OCI-LY1 (cell line): ENCODE data around the gene GSE1.

Experiments used
- H2AFZ ChIP-seq: fragments of 200-600 bp; sonication (generic), shearing (Covaris generic); 2 replicates; pipeline ENCODE4 v1.6.0; 2014; ENCODE audit warnings: antibody characterized with exemption, mild to moderate bottlenecking, low read length
- H3F3A ChIP-seq: fragments of 200-600 bp; sonication (generic), shearing (Covaris generic); 2 replicates; pipeline ENCODE4 v1.6.0; 2014; ENCODE audit warnings: mild to moderate bottlenecking, antibody characterized with exemption, low read length, moderate library complexity; ENCODE audit not compliant: insufficient read depth
- H3K27ac ChIP-seq: fragments of 200-600 bp; sonication (generic); 2 replicates; pipeline ENCODE4 v1.5.1; 2014; ENCODE audit warnings: low read length, mixed run types, mild to moderate bottlenecking, low read depth; ENCODE audit not compliant: poor library complexity, severe bottlenecking
- H3K27me3 ChIP-seq: fragments of 200-600 bp; sonication (generic); 2 replicates; pipeline ENCODE4 v1.6.0; 2014; ENCODE audit warnings: antibody characterized with exemption, mild to moderate bottlenecking, low read length, moderate library complexity; ENCODE audit not compliant: insufficient read depth
- H3K36me3 ChIP-seq: fragments of 200-600 bp; sonication (generic); 2 replicates; pipeline ENCODE4 v1.6.1; 2014; ENCODE audit warnings: mild to moderate bottlenecking, antibody characterized with exemption, low read length, moderate library complexity, mixed read lengths; ENCODE audit not compliant: insufficient read depth
- H3K4me1 ChIP-seq: fragments of 200-600 bp; sonication (generic); 2 replicates; pipeline ENCODE4 v1.5.1; 2014; ENCODE audit warnings: mild to moderate bottlenecking, low read length, moderate library complexity; ENCODE audit not compliant: insufficient read depth, severe bottlenecking
- H3K4me2 ChIP-seq: fragments of 200-600 bp; sonication (generic), shearing (Covaris generic); 2 replicates; pipeline ENCODE4 v1.6.1; 2014; ENCODE audit warnings: low read length
- H3K4me3 ChIP-seq: fragments of 200-600 bp; sonication (generic); 2 replicates; pipeline ENCODE4 v1.5.1; 2014; ENCODE audit warnings: low read length, low read depth, mild to moderate bottlenecking, mixed read lengths; ENCODE audit not compliant: poor library complexity, severe bottlenecking
- H3K79me2 ChIP-seq: fragments of 200-600 bp; shearing (Covaris generic); 2 replicates; pipeline ENCODE4 v1.6.1; 2016; ENCODE audit warnings: mixed run types, low read length, mixed read lengths; ENCODE audit not compliant: insufficient read depth
- H3K9ac ChIP-seq: fragments of 200-600 bp; sonication (generic), shearing (Covaris generic); 2 replicates; pipeline ENCODE4 v1.6.1; 2014; ENCODE audit warnings: mild to moderate bottlenecking, low read length, mixed read lengths
- H3K9me2 ChIP-seq: fragments of 200-600 bp; sonication (generic), shearing (Covaris generic); 2 replicates; pipeline ENCODE4 v1.6.1; 2014; ENCODE audit warnings: low read depth, mild to moderate bottlenecking, low read length, mixed read lengths
- H3K9me3 ChIP-seq: fragments of 200-600 bp; shearing (Covaris generic); 2 replicates; pipeline ENCODE4 v1.6.1; 2014; ENCODE audit warnings: low read length, mixed read lengths
- H4K20me1 ChIP-seq: fragments of 200-600 bp; sonication (generic), shearing (Covaris generic); 2 replicates; pipeline ENCODE4 v1.6.0; 2016; ENCODE audit warnings: mild to moderate bottlenecking, low read length; ENCODE audit not compliant: insufficient read depth
- EZH2 ChIP-seq: fragments of 200-600 bp; sonication (generic), shearing (Covaris generic); IDR thresholded peaks from 2 replicates; pipeline ENCODE4 v1.8.0; 2017; ENCODE audit warnings: borderline replicate concordance, mixed run types, mild to moderate bottlenecking, antibody characterized with exemption, low read length, moderate library complexity, mixed read lengths
- TF ChIP-seq, protein P1 (sequence below): fragments of 200-600 bp; sonication (generic), shearing (Covaris generic); IDR thresholded peaks from 2 replicates; pipeline ENCODE4 v1.5.1; 2017; ENCODE audit warnings: mild to moderate bottlenecking, antibody characterized with exemption, low read length, moderate library complexity, mixed read lengths

GSE1 gene

DNA sequence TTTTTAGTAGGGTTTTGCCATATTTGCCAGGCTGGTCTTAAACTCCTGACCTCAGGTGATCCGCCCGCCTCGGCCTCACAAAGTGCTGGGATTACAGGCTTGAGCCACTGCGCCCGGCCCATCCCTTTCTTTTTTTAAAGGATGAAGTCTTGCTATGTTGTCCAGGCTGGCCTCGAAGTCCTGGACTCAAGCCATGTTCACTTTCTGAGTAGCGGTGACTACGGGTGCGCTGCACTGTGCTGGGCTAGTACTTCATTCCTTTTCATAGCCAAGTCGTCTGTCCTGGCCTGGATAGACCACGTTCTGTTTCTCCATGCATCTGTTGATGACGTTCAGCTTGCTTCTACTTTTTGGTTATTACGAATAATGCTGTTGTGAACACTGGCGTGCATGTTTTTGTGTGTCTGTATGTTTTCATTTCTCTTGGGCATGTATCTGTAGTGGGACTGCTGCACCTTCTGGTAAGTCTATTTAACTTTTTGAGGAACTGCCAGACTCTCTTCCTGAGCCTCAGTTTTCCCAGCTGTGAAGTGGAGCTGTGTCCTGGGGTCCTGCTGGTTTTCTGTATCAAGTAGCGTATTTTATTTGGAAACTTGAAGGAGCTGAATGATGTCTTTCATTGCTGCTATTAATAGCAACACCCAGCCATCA, 40.0 kb upstream of the GSE1 start:
- H3K4me2 ChIP-seq, result no peak overlapping the region
- H3K27ac ChIP-seq, result no peak overlapping the region
- peaks cover 46% of the 10 kb centered on the region for H3K4me1 ChIP-seq
- peaks cover 5% of the 10 kb centered on the region; the same call in 1 of the 2 replicates for H3F3A ChIP-seq
- no peaks in the 10 kb centered on the region for H3K27me3 ChIP-seq
- H2AFZ ChIP-seq, result no peak overlapping the region
- H3K9me2 ChIP-seq, result no peaks in the 10 kb centered on the region
- no peaks in the 10 kb centered on the region; the same call in 1 of the 2 replicates for H4K20me1 ChIP-seq
- no peak overlapping the region for H3K9ac ChIP-seq
- peaks cover 31% of the 10 kb centered on the region for H3K36me3 ChIP-seq
- no peak overlapping the region for H3K4me3 ChIP-seq
- peaks cover 6% of the 10 kb centered on the region; the same call in 1 of the 2 replicates for H3K79me2 ChIP-seq
- H3K9me3 ChIP-seq, result no peaks in the 10 kb centered on the region
- TF ChIP-seq, protein P1, sequence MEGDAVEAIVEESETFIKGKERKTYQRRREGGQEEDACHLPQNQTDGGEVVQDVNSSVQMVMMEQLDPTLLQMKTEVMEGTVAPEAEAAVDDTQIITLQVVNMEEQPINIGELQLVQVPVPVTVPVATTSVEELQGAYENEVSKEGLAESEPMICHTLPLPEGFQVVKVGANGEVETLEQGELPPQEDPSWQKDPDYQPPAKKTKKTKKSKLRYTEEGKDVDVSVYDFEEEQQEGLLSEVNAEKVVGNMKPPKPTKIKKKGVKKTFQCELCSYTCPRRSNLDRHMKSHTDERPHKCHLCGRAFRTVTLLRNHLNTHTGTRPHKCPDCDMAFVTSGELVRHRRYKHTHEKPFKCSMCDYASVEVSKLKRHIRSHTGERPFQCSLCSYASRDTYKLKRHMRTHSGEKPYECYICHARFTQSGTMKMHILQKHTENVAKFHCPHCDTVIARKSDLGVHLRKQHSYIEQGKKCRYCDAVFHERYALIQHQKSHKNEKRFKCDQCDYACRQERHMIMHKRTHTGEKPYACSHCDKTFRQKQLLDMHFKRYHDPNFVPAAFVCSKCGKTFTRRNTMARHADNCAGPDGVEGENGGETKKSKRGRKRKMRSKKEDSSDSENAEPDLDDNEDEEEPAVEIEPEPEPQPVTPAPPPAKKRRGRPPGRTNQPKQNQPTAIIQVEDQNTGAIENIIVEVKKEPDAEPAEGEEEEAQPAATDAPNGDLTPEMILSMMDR, result no peak
- TF ChIP-seq EZH2, result no peak

DNA sequence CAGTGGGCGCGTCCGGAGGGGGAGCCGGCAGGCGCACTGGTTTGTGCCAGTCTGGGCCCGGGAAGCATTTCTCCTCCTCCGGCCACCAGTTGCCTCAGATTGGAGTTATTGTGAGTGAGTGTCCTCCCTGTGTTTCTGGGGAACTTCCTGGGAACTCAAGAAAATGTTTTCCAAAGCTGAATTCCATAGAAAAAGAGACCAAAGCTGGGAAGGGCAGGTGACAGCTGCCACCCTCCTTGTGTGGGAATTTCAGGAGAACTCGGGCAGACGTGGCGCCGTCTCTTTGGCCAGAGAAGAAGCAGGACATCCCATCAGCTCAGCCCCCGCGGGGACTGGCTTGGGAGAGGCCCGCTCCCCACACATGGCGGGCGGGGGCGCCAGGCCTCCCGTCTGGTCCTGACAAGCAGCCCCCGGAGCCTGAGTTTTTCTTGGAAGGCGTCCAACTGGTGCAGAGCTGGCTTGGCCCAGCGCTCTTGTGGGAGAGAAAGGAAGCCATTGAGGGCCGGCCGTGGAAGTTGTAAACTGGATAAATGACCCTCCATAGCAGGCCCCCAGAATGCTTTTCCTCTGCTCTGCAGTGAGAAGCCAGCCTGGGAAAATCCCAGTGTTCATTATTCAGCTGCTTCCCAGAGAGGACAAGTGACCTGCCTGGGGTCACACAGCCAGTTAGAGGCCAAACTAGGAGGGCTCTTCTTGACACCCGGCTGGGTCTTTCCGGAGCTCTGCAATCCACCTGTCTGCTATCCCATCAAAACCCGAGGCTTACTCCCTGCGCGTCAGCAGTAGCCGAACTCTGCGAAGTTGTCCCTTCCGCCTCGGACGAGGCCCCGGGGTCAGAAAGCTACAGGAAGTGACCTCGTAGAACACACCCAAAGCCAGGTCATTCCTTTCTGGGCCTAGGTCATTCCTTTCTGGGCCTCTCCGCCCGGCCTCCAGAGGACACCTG, 39.2 kb upstream of the GSE1 start:
- Histone ChIP-seq H3K36me3 (peaks cover 30% of the 10 kb centered on the region), H3K79me2 (peaks cover 6% of the 10 kb centered on the region; the same call in 1 of the 2 replicates), H3K27me3 (no peaks in the 10 kb centered on the region; the same call in 1 of the 2 replicates), H4K20me1 (no peaks in the 10 kb centered on the region; the same call in 1 of the 2 replicates), H3K9ac (no peak overlapping the region), H3F3A (peaks cover 5% of the 10 kb centered on the region; the same call in 1 of the 2 replicates), H3K4me2 (no peak overlapping the region), H3K9me3 (no peaks in the 10 kb centered on the region), H2AFZ (no peak overlapping the region), H3K4me3 (no peak overlapping the region), H3K27ac (no peak overlapping the region), H3K4me1 (peaks cover 38% of the 10 kb centered on the region), H3K9me2 (no peaks in the 10 kb centered on the region)
- no peak for TF ChIP-seq EZH2
- TF ChIP-seq, protein P1, result no peak

DNA sequence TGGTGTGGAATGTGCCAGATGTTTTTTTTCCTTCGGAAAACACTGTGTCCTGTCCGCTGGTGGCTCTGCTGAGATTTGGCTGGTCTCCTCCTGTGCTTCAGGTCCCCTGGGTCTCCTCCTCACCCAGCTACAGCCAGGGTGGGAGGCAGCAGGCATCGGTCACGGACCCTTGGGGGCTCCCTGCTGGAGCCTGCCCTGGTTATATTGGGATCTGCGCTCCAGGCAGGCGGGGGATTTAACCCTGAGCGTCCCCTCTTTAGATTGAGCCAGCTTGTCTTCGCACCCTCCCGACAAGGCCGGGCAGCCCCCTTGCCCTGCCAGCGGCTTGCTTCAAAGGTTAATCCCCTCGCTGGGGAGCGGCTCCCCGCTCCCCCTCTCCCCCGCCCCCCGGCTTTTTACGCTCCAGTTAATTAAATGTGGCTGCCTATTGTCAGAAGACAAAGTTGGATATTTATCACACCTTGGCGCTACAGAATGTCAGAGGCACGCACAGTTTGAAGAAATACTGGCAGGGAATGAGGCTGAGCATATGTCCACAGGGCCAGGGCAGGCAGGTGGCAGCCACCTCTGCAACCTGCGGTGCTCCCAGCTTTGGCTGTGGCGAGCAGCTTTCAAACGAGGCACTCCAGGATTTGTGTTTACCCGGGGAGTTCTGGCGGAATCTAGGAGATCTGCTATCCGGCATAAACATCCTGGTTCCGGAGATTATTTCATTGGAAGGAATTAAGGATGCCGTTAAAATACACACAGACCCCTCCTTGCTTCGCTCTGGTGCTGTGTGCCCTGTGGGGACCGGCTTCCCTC, 38.2 kb upstream of the GSE1 start:
- Histone ChIP-seq H2AFZ (no peak overlapping the region), H3K4me1 (peaks cover 29% of the 10 kb centered on the region), H3K27me3 (no peaks in the 10 kb centered on the region; the same call in 1 of the 2 replicates), H3K79me2 (peaks cover 6% of the 10 kb centered on the region; the same call in 1 of the 2 replicates), H3K9me3 (no peaks in the 10 kb centered on the region), H3K9ac (no peak overlapping the region), H3F3A (peaks cover 5% of the 10 kb centered on the region; the same call in 1 of the 2 replicates), H3K27ac (no peak overlapping the region), H3K4me3 (no peak overlapping the region), H3K36me3 (peaks cover 28% of the 10 kb centered on the region), H4K20me1 (no peaks in the 10 kb centered on the region; the same call in 1 of the 2 replicates), H3K4me2 (no peak overlapping the region), H3K9me2 (no peaks in the 10 kb centered on the region)
- TF ChIP-seq EZH2, result no peak
- TF ChIP-seq, protein P1, result no peak
